ENCODE data around the gene MOCS3.

- TF ChIP-seq TRIM22 (IDR thresholded peaks at IDR 0.05) (no peak), DRAP1 (CRISPR knock-in tag; IDR thresholded peaks at IDR 0.05) (no peak), TCF7 (IDR thresholded peaks at IDR 0.05; ENCODE audit: low read depth) (no peak), MYC (CRISPR knock-in tag; IDR thresholded peaks at IDR 0.05; ENCODE audit: borderline replicate concordance) (no peak), REL (CRISPR knock-in tag; conservative IDR thresholded peaks at IDR 0.05) (no peak), KDM4B (CRISPR knock-in tag; IDR thresholded peaks at IDR 0.05) (no peak), ZNF232 (CRISPR knock-in tag; IDR thresholded peaks at IDR 0.05; ENCODE audit: borderline replicate concordance) (no peak), CTCF (CRISPR knock-in tag; IDR thresholded peaks at IDR 0.05) (no peak), POLR2A (IDR thresholded peaks at IDR 0.05; ENCODE audit: insufficient read depth in 1 of 2, low read depth in 2 of 2, low read length in 2 of 2) (no peak), JUNB (CRISPR knock-in tag; IDR thresholded peaks at IDR 0.05; ENCODE audit: borderline replicate concordance) (no peak), GABPA (IDR thresholded peaks at IDR 0.05; ENCODE audit: low read depth, low read length) (no peak), GABPA (CRISPR knock-in tag; IDR thresholded peaks at IDR 0.05; ENCODE audit: low read depth) (no peak)
Measured at GRCh38 chr20:50943069-50943468, 15.5 kb upstream of the MOCS3 start.

All from HepG2 (cell line).